8988T (cell line): ENCODE measurements around the gene HMG20B.

ENCODE experiments used
- DNase-seq: peaks from one replicate; pipeline ENCODE4 v3.0.0; 2011

HMG20B gene

GRCh38 chr19:3608079-3608641 lies 35.4 kb downstream of the HMG20B start:
- DNase-seq = no peak

- no peak for DNase-seq
Observed at GRCh38 chr19:3608750-3609322, 36.1 kb downstream of the HMG20B start.

- DNase-seq = no peak
Observed at GRCh38 chr19:3609779-3610719, 37.3 kb downstream of the HMG20B start.

- DNase-seq = no peak
Observed at GRCh38 chr19:3610745-3611717, 38.3 kb downstream of the HMG20B start.

GRCh38 chr19:3611841-3612240 lies 39.1 kb downstream of the HMG20B start:
- no peak for DNase-seq

- no peak for DNase-seq
Observed at GRCh38 chr19:3612330-3612729, 39.6 kb downstream of the HMG20B start.

GRCh38 chr19:3612901-3613741 lies 40.4 kb downstream of the HMG20B start:
- no peak for DNase-seq

GRCh38 chr19:3613818-3614661 lies 41.3 kb downstream of the HMG20B start:
- no peak for DNase-seq

GRCh38 chr19:3614858-3615505 lies 42.2 kb downstream of the HMG20B start:
- DNase-seq = no peak

- no peak for DNase-seq
Observed at GRCh38 chr19:3615524-3616135, 42.9 kb downstream of the HMG20B start.

GRCh38 chr19:3617463-3617862 lies 44.7 kb downstream of the HMG20B start:
- DNase-seq = no peak

- DNase-seq = peak; percentile 95
Observed at GRCh38 chr19:3618144-3618810, 45.5 kb downstream of the HMG20B start.

- no peak for DNase-seq
Observed at GRCh38 chr19:3618811-3619630, 46.3 kb downstream of the HMG20B start.

GRCh38 chr19:3619631-3620012 lies 46.9 kb downstream of the HMG20B start:
- no peak for DNase-seq

GRCh38 chr19:3620145-3620816 lies 47.5 kb downstream of the HMG20B start:
- DNase-seq = no peak

GRCh38 chr19:3620817-3621547 lies 48.2 kb downstream of the HMG20B start:
- DNase-seq = no peak

GRCh38 chr19:3621689-3622088 lies 48.9 kb downstream of the HMG20B start:
- no peak for DNase-seq
